Measurements from ENCODE around the gene API5.
A peak's percentile ranks its signal among the peaks of the same experiment; 100 is the strongest.

API5 gene

DNA sequence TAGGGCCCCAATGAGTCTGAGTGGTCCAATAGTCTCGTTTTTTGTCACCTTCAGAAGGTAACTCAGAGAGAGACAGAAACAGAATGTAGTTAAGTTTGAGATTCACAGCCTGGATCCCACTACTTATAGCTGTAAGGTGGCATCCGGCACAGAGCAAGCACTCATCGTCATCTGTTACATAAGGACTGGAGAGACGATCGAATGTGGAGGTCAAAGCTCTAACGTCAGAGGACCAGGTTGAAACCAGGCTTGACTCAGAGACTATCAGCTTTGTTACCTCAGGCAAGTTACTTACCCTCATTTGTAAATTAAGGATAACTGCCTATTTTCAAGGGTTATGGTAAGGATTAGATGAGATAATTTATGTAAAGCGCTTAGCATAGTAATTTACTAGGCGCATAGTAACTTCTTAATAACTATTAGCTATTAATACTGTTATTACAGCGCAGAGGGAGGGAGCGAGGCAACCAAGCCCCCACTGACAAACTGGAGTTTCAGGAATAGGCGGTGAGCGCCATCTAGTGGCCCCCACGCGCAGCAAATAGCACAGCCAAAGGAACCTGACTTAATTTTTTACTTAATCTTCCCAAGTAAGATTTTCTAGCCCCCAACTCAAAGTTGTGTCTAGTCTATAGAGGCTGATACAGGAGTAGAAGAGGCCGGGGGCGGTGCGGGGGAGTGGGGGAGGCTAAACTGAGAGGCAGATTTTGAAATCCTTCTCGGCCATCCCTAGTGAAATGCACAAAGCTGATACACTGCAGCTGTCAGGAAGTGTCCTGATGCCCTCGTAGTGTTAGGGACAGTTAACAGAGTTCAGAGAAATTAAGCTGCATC, 29.0 kb upstream of the API5 start:
- peak; percentile 53 for DNase-seq (ENCODE audit: low spot score)
- TF ChIP-seq, protein P1, sequence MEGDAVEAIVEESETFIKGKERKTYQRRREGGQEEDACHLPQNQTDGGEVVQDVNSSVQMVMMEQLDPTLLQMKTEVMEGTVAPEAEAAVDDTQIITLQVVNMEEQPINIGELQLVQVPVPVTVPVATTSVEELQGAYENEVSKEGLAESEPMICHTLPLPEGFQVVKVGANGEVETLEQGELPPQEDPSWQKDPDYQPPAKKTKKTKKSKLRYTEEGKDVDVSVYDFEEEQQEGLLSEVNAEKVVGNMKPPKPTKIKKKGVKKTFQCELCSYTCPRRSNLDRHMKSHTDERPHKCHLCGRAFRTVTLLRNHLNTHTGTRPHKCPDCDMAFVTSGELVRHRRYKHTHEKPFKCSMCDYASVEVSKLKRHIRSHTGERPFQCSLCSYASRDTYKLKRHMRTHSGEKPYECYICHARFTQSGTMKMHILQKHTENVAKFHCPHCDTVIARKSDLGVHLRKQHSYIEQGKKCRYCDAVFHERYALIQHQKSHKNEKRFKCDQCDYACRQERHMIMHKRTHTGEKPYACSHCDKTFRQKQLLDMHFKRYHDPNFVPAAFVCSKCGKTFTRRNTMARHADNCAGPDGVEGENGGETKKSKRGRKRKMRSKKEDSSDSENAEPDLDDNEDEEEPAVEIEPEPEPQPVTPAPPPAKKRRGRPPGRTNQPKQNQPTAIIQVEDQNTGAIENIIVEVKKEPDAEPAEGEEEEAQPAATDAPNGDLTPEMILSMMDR (IDR thresholded peaks at IDR 0.05; ENCODE audit: extremely low read depth, missing control alignments) = peak; percentile 95

DNA sequence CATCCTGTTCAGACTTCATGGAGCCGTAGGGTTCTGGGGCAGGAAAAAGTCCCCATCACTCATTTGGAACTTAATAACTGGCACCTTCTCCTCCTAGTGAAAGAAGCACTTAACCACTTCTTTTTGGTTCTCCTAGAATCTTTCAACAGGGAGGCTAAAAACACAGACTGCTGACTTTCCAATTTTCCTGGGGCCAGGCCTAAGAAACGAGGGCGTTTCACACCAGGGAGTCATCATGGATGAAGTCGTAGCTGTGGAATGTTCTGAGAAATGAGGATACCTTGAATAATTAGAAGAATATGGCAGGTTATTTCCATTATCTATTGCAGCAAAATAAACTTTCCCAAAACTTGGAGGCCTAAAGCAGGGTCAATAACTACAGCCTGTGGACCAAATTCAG, 26.0 kb upstream of the API5 start:
- no peak for DNase-seq (ENCODE audit: low spot score)

DNA sequence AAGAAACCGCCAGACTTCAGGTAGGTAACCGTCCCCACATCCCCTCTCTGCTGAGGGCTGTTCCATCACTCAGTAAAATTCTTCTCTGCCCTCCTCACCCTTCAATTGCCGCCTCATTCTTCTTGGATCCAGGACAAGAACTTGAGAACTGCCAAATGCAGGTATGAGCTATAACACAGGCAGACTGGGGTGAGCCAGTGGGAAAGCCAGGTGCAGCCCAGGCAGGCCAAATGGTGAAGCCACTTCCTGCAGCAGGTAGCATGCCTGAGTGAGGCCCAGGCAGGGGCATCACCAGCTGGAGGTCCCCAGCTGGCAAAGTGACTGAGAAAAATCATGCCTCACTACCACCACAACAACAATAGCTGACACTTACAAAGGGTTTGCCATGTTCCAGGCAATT, 22.4 kb upstream of the API5 start:
- TF ChIP-seq, protein P1 (IDR thresholded peaks at IDR 0.05; ENCODE audit: extremely low read depth, missing control alignments) = no peak
- DNase-seq (ENCODE audit: low spot score) = no peak

More for the DNA sequence above, 26.0 kb upstream of the API5 start:
- TF ChIP-seq, protein P1 (IDR thresholded peaks at IDR 0.05; ENCODE audit: extremely low read depth, missing control alignments) = no peak

DNA sequence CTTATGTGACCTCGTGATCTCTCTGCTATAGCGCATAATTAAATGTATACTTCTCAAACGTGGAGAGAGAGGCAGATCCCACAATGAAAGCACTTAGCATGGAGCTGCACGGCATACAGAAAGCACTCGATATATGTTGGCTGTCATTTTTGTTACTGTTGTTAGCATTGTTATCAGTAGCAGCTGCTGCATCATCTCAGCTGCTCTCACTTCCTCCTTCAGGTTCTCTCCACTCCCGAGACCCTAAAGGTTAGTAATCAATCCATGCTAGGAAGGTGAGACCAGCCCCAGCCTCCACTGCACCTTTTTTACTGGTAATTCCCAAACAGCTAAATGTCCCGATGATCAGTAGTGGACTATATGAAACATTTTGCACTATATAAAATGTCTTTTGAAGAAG, 13.4 kb upstream of the API5 start:
- TF ChIP-seq, protein P1 (IDR thresholded peaks at IDR 0.05; ENCODE audit: extremely low read depth, missing control alignments) = no peak
- no peak for DNase-seq (ENCODE audit: low spot score)

DNA sequence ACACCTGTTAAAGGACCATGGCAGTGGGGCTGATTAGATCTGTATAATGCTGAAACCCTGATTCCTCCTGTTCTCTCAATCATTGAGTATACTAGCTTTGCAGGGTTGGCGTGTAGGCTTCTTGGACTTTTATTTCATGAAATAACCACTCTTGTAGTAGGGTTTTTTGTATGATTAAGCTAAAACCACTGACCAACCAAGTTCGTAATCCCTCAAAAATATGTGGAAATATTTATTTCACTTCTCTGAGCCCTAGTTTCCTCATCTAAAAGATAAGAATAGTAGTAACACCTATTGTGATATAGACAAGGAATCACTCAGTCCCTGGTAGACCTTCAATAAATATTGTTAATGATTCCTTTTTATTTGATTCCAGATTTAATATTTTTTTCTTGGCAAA, 4.2 kb downstream of the API5 start:
- no peak for DNase-seq (ENCODE audit: low spot score)
- TF ChIP-seq, protein P1 (IDR thresholded peaks at IDR 0.05; ENCODE audit: extremely low read depth, missing control alignments) = no peak

DNA sequence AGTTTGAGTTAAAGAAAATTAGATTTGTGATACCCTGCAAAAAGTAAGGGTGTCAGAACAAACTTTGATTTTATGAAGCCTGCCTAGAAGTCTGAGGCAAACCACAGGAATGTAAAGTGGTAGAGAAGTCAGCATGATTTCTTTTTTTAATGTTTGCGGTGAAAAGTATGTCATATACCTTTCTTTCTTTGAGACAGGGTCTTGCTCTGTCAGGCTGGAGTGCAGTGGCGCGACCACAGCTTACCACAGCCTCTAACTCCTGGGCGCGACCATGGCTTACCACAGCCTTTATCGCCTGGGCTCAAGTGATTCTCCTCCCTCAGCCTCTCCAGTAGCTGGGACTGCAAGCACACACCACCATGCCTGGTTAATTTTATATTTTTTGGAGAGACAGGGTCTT, 4.7 kb downstream of the API5 start:
- no peak for DNase-seq (ENCODE audit: low spot score)
- TF ChIP-seq, protein P1 (IDR thresholded peaks at IDR 0.05; ENCODE audit: extremely low read depth, missing control alignments) = no peak

DNA sequence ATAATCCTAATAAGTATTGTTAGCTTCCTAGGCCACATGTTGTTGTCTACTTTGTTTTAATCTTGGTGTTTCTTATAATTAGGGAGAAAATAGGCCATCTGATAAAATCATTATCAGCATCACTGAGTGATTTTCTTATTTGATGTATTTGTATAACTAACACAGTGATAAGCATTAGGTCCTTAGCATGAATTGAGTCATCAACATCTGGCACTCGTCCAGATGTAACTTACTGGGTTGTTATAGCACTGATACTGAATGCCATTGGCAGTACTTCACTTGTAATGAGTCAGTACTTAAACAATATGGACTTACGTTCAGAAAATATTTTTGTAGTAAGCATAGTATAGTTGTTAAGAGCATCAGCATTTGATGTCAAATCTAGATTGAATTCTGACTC, 16.2 kb downstream of the API5 start:
- TF ChIP-seq, protein P1 (IDR thresholded peaks at IDR 0.05; ENCODE audit: extremely low read depth, missing control alignments) = no peak
- DNase-seq (ENCODE audit: low spot score) = no peak

Data from GM20000 (cell line).